Measurements from ENCODE around the gene EDN1.
A peak's percentile ranks its signal among the peaks of the same experiment; 100 is the strongest.

Gene EDN1

DNA sequence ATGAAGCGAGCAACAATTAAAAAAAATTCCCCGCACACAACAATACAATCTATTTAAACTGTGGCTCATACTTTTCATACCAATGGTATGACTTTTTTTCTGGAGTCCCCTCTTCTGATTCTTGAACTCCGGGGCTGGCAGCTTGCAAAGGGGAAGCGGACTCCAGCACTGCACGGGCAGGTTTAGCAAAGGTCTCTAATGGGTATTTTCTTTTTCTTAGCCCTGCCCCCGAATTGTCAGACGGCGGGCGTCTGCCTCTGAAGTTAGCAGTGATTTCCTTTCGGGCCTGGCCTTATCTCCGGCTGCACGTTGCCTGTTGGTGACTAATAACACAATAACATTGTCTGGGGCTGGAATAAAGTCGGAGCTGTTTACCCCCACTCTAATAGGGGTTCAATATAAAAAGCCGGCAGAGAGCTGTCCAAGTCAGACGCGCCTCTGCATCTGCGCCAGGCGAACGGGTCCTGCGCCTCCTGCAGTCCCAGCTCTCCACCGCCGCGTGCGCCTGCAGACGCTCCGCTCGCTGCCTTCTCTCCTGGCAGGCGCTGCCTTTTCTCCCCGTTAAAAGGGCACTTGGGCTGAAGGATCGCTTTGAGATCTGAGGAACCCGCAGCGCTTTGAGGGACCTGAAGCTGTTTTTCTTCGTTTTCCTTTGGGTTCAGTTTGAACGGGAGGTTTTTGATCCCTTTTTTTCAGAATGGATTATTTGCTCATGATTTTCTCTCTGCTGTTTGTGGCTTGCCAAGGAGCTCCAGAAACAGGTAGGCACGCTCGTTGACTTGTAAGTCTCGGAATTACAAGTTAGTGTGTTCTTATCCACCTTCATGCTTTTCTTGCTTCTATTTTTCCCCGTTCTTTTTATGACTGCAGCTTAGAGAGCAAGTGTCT, at the start of gene EDN1:
Gene EDN1, plus strand, starts transcription at position 429 of the 888 bp plus-strand sequence. Its CDS starts 269 bp downstream, at position 698.
- DNase-seq, result peak; percentile 41

DNA sequence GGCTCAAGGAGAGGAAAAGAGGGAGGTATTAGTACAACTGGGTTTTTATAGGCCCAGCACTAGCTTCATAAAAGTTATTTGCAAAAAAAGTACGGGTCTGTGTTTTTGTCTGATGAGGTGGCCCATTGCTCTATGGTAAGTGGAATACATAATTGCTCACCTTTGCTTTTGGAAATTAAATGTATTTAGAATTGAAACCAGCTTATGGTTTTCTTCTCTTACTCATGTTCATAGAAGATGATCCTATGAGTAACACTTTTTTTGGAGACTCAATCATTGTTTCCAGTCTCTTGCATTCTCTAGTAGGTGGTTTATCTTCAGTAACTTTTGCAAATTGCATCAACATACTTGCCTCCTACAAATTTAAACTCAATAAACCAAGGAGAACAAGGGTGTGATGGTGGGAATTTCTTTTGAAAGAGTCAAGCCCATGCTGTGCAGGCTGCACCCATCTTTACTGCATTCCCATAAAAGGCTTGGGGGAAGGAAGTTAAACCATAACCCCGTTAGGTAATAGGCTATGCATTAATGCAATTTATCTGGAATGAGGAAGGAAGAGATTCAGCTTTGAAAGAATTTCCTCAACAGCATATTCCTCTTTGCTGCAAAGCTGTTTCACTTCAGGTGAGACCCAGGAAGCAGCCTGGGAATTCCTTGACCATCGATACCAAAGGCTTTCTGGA, 48.5 kb upstream of the EDN1 start:
- no peak for DNase-seq

DNA sequence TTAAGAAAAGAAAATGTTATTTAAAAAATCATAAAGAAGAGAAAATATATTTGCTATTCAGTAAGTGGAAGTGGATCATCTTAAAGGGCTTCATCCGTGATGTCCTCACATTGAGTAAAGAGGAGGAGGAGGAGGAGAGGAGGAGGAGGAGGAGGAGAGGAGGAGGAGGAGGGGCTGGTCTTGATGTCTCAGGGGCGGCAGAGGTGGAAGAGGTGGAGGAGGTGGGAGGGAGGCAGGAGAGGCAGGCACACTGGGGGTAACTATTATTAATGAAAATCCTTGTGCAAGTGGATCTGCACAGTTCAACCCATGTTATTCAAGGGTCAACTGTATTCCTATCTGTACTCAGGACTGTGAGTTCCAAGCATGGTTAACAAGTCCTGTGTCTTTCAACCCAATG, 47.0 kb upstream of the EDN1 start:
- DNase-seq, result no peak

DNA sequence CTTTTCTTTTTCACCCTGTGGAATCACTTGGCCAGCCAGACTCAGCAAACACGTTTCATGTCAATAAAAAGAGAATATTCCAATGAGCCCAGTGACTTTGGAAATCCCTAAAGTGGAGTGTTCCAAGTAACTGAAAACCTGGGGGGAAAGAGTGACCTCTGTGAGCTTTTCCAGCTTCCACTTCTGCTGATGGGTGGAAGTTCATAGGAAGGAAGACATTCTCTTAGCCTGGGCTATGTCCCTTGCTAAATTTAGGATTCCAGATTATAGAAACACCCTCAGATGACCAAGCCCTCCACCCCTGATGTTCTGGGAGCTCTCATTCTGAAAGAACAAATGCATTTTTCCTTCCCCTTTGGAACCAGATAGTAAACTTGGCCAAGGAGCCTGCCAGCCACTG, 44.8 kb upstream of the EDN1 start:
- no peak for DNase-seq

DNA sequence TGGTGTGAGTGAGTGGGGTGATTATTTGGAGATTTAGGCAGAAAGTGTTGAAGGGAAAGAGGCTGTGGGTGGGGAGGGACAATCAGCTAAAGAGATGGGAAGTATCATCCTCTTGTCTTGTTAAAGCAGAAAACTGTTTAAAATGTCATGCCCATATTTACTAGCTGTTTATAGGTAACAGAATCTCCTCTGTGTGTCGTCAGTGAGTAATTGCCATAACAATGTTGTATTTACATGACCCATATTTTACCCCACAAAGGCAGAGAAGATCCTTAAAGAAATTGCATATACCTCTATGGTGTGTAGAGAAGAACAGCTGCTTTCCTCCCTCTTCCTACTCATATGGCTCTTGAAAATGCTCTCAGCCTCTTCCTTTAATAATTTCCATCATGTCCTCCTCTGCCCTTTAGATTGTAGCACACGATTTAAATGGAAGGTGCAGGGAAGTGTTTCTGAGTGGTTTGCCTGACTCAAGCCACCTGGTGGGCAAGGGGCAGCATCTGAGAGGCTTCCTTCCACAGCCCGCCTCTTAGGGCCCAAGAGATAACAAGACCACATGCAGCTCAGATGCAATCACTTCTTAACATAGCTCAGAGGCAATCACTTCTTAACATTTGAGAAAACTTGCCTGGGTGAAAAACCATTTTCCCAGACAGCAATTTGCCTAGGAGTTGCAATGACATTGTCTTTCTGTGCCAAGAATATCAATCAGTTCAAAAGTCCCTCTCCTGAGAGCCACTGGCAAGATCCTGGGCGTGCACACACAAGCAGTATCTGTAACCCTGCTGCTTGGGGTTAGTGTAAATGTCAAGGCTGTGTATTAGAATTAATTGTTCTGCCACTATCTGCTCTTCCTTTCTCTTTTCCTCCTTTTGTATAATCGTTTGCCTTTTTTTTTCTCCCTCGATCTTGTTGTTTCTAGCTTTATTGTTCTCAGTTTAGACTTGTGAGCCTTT, 44.1 kb upstream of the EDN1 start:
- DNase-seq, result no peak

DNA sequence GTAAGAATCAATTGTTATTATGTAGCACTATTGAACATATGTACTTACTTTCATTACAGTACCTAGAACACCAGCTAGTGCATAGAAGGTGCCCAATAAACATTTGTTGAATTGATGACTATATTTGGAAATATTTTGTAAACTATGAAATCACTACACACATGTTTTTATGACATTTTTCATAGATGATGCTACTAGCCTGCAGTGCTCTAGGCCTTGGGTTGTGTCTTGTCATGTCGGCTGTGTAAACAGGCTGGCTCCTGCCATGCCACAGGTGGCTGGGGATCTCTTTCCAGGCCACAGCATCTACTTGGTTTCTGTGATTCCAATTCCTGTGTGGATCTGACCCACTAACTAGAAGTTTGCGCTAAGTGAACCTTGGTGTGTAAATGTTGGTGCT, 43.3 kb upstream of the EDN1 start:
- DNase-seq, result no peak

DNA sequence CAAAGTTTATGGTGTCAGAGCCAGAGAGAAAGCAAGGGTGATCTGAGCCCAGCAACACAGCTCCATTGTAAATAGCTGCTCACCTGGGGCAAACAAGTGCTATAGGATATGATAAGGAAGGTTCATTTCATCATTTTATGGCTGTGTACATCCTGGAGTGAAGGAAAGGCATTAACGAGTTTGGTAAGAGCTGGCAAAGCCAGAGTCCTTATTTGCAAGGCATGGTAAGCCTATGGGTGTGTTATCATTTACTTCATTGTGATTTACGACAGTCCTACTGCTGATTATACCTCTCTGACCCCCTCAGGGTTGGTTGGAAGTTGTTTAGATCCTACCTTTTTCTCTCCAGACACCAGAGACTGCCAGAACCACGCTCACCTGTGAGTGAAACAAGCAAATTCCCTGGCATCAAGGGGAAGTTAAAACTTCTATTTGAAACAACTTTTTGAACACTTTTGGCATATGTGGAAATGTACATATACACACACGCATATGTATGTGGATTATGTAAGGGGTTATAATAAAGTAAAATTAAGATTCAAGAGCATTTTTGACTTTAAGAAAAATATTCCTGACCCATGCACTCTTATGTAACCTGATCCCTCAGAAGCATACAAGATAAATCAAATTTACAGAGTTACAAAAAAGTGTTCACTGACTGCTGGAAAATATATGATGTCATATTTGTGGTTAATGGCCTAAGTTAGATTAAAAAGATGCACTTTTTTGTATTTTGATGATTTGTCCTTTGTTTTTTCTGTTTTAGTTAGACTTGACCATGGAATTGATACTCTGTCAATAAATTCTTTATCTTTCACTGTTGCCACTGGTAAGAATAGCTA, 40.4 kb upstream of the EDN1 start:
- no peak for DNase-seq

DNA sequence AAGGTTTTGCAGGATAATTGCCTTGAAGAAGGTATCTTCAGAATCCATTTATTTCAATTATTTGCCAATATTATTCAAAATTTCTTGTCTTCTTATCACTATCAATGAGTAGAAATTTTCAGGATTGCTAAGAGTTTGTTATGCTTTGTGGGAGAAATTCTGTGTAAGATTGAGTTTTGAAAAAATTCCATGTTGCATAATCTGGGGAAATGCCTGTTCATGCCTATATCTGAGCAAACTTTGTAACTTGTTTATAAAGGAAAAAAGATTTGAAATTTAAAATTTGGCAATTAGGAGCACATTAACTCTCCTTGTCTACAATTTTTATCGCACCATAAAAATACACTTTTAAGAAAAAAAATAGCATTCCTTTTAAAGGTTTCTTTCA, 39.8 kb upstream of the EDN1 start:
- no peak for DNase-seq

DNA sequence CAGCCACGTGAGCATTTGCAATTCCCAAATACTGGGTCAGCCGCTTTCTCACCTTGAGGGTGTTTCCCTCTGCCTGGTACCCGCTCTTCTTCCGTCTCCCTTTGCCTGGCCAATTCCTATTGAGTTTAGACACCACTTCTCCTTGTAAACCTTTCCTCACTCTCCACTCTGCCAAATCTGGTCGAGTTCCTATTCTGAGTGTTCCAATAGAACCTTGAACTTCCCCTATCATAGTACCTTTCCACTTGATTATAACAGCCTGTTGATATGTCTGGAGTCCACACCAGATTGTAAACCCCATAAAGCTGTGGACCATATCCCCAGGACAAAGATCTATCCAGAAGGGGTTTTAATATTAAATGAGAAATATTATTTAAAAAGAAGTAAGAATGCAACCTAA, 36.0 kb upstream of the EDN1 start:
- DNase-seq, result no peak

DNA sequence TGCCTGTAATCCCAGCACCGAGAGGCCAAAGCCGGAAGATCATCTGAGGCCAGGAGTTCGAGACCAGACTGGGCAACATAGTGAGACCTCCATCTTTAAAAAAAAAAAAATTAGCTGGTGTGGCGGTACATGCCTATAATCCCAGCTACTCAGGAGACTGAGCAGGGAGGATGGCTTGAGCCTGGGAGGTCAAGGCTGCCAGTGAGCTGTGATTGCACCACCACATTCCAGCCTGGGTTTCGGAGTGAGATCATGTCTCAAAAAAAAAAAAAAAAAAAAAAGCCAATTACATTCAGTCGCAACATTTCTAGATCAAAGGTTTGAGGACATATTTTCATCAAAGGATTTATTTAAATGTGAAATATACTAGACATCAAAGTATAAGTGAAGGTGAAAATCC, 32.0 kb upstream of the EDN1 start:
- no peak for DNase-seq

DNA sequence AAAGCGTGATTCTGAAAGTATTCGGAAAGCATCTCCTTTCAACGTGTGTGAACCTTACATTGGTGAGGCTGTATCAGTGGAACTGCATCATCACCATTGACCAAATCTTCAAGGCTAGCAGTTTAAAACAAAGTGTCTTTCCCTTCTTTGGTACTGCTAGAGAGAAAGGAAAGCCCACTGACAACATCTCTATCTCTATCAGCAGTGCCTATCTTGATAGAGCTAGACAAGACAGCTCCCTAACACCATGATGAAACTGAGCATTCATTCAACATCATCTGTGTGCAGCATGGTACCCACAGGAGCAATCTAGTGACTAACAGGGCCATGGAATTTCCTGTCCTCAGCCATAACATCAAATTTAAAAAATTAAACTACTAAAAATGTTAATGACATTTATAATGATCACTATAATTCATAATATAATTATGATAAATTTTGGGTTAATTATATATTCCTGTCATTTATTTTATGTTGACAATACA, 31.5 kb upstream of the EDN1 start:
- no peak for DNase-seq

DNA sequence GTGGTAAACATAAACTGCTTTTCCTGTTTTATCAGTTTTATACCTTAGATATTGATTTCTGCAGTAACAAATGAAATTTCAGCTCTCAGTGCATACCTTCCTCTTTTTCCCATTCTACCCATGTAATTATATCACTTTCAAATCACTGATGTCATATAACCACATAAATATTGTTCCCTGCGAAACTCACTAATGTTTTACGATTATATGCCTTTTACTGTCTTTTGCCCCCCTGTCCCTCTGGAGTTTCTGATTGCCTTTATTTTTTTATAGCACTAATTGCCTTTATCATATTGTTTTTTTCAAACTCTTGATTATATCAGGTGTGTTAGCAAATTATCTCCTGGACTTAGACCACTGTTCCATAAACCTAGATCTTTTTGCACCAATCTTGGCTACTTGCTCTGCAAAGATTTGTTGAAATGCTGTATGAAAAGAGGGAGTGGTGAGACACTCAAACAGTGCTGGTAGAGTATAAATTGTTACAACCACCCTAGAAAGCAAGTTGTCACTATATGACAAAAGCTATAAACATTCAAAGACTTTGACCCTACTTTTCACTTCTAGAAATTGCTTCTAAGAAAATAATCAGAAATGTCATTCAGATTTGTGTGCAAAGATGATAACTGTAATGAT, 29.6 kb upstream of the EDN1 start:
- DNase-seq, result no peak

DNA sequence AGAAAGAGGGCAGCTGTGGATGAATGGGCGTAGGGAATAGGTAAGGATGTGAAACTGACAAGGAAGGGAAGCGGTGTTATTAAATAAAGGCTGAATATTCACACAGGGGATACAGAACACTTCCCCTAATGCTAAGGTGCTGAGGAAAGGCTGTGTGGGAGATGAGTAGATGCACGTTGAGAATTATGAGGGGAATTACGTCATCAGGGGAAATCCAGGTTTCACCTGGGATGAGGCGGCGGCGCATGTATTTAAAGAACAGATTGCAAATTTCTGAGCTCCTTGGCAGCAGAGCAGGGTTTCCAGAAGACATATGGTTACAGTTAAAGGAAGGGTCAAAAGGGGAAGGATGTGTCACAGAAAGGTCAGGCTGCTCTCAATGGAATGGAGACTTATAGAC, 28.7 kb upstream of the EDN1 start:
- DNase-seq, result no peak

DNA sequence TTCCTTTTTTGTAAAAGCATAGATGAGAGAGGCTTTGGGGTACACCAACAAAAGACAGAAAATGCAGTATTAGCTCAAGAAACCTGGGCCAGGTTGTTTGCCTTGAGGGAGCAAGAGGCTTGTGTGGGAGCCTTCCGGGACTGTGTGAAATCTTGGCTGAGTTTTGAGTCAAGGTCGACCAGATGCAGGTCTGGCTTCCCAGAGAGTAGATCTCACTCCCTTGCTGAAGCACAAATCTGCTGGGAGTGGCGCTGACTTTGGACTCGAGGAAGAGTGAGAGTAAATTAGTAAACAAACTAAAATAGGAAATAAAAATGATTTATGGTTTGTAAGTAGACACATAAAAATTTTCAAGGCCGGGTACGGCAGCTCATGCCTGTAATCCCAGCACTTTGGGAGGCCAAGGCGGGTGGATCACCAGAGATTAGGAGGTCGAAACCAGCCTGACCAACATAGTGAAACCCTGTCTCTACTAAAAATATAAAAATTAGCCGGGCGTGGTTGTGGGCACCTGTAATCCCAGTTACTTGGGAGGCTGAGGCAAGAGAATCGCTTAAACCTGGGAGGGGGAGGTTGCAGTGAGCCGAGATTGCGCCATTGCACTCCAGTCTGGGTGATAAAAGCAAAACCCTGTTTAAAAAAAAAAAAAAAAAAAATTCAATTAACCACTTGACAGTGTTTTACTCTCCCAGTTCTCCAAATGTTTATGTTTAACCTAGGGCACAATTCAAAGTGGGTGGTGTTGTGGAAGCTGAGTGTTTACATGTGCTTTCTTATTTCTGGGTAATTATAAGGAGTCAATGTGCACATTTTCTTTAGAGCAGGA, 27.7 kb upstream of the EDN1 start:
- no peak for DNase-seq

DNA sequence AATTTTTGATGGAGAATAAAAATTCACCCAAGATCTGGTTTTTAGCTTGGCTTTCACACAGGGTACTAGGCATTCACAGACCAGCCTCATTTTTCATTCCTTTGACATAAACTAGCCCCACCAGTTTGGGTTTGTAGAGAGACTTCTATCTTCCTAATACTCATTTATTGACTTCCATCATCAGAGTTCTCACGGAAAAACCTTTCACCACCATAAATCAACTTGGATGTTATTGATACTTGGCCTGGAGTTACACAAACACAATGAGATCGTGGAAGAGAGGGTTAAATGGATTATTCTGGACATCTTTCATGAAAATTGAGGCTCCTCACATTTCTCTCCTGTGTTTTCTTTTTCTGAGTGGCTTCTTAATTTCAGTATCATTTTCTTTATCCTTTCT, 26.8 kb upstream of the EDN1 start:
- DNase-seq, result no peak

DNA sequence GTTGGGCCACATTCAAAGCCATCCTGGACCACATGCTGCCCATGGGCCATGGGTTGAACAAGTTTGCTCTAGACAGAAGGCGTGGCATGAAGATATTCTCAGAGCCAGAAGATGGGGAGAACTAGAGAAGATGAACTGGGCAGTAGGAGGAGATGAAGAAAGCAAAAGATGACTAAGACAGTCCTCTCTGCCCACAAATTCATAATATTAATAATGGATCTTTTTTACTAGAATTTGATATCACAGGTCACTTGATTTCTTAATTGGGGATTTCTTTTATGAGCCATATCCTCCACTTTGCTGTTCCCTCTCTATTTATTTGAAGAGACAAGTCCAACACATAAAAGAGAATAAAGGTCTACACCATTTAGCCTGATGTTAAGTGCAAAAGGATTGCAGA, 25.5 kb upstream of the EDN1 start:
- DNase-seq, result no peak

DNA sequence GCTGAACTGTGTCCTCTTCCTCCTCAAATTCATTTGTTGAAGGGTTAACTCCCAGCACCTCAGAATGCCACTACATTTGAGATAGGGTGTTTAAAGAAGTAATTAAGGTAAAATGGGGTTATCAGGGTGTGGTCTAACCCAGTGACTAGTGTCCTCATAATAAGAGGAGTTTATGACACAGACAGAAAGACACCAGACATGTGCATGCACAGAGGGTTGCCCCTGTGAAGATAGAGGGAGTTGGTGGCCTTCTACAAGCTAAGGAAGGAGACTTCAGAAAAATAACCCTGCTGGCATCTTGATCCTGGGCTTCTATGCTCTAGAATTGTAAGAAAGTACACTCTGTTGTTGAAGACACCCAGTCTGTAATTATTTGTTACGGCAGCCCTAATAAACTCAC, 24.9 kb upstream of the EDN1 start:
- no peak for DNase-seq

DNA sequence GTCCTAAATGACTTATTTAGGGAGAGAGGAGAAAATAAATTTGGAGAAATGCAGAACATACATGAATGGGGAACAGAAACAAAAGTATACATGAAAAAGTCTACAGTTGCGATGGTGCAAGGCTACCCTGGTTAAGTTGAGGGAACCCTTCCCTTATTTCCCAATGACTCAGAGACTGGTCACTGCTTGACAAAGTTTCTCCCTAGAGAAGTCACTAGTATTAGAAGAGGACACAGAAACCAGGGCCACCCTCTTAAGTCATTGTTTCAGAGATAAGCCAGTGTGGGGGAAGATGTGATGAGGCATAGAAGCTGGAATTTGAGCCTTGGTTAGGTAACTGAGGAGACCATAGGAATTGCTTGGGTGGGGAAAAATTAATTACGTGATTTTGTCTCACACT, 24.4 kb upstream of the EDN1 start:
- no peak for DNase-seq

DNA sequence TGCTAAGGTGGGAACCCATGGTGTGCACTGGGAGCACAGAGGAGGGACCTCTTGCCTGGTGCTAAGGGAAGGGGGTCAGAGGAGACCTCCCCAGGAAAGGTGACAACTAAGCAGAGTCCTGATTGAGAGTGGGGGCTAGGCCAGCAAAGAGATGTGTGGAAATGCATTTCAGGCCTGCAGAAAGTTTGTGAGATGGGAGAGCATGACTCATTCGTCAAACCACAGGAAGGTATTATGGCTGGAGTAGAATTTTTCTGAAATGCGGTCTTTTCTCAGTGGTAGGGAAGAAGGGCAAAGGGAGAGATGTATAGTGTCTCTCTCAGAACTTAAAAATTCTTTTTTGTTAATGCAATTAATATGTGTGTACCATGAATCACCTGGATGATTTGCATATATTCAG, 23.6 kb upstream of the EDN1 start:
- DNase-seq, result no peak

DNA sequence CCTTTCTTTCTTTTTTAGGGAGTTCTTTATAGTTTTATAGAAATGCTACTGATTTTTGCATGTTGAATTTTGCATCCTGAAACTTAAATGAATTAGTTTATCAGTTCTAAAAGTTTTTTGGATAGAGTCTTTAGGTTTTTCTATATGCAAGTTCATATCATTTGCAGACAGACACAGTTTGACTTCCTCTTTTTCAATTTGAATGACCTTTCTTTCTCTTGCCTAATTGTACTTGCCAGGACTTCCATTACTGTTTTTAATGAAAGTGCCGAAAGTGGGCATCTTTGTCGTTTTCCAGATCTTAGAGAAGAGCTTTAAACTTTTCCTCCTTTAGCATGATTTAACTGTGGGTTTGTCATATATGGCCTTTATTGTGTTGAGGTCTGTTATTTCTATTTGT, 21.1 kb upstream of the EDN1 start:
- no peak for DNase-seq

Data from activated CD4-positive, alpha-beta T cell treated with anti-CD3 and anti-CD28 coated beads, Interleukin-2, amount 50 U/mL, for 1 hour (primary cell).